RWPE2 (cell line): ENCODE measurements around the gene RNF20.
"Not testable (repeated sequence)": the region's sequence is repeated elsewhere in the genome, so short reads cannot be mapped to it uniquely, and the experiment has no call there.

Experiments used
- ATAC-seq: fragments of 200-7000 bp; cut with Tn5 transposase; 3 replicates; pipeline ENCODE4 v1.9.1; 2021; ENCODE audit warnings: low read depth
- DNase-seq: peaks from one replicate; pipeline ENCODE4 v3.0.0-alpha.2; 2020; ENCODE audit warnings: low spot score
- H3K27ac ChIP-seq: fragments of 450-650 bp; 2 replicates; pipeline ENCODE4 v1.5.1; 2017; ENCODE audit warnings: mild to moderate bottlenecking; ENCODE audit not compliant: poor library complexity, severe bottlenecking
- H3K27me3 ChIP-seq: fragments of 250-450 bp; sonication (Bioruptor Pico); 2 replicates; pipeline ENCODE4 v1.5.1; 2021; ENCODE audit warnings: mild to moderate bottlenecking, moderate library complexity; ENCODE audit not compliant: insufficient read depth, poor library complexity, severe bottlenecking
- H3K36me3 ChIP-seq: fragments of 250-450 bp; sonication (Bioruptor Pico); 2 replicates; pipeline ENCODE4 v1.5.1; 2020; ENCODE audit warnings: low read depth, mild to moderate bottlenecking, moderate library complexity
- H3K4me1 ChIP-seq: fragments of 250-450 bp; sonication (Bioruptor Pico); 2 replicates; pipeline ENCODE4 v1.5.1; 2021; ENCODE audit warnings: mild to moderate bottlenecking, moderate library complexity; ENCODE audit not compliant: insufficient read depth, poor library complexity, severe bottlenecking
- H3K4me3 ChIP-seq: fragments of 250-450 bp; sonication (Bioruptor Pico); 2 replicates; pipeline ENCODE4 v1.5.1; 2021; ENCODE audit warnings: mild to moderate bottlenecking, moderate library complexity; ENCODE audit not compliant: severe bottlenecking
- H3K9me3 ChIP-seq: fragments of 250-450 bp; sonication (Bioruptor Pico); 2 replicates; pipeline ENCODE4 v1.5.1; 2021; ENCODE audit warnings: mild to moderate bottlenecking, moderate library complexity; ENCODE audit not compliant: severe bottlenecking
- TF ChIP-seq, protein P1 (sequence below): fragments of 450-650 bp; IDR thresholded peaks from one replicate; pipeline ENCODE4 v1.5.1; 2017; ENCODE audit warnings: mild to moderate bottlenecking, moderate library complexity; ENCODE audit not compliant: poor library complexity, severe bottlenecking

The RNF20 gene

DNA sequence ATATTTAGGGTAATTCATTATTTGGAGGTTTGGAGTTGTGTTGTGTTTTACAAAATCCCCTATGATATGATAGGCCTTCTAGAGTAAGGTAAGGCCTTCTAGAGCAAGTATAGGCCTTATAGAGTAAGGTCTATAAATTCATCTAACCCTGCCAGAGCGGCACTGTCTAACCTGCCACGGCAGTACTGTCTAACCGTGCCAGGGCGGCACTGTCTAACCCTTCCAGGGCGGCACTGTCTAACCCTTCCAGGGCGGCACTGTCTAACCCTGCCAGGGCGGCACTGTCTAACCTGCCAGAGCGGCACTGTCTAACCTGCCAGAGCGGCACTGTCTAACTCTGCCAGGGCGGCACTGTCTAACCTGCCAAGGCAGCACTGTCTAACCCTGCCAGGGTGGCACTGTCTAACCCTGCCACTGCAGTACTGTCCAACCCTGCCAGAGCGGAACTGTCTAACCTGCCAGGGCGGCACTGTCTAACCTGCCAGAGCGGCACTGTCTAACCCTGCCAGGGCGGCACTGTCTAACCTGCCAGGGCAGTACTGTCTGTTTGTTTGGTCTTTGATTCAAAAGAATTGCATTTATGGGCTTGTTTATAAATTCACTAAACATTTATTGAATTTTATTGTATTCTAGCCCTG is 9.6 kb downstream of the RNF20 start:
- Histone ChIP-seq H3K27me3 (no peaks in the 10 kb centered on the region), H3K27ac (no peak overlapping the region), H3K36me3 (peaks cover 80% of the 10 kb centered on the region), H3K9me3 (no peaks in the 10 kb centered on the region), H3K4me3 (no peak overlapping the region), H3K4me1 (no peaks in the 10 kb centered on the region)
- no peak for DNase-seq
- ATAC-seq, result no peak
- TF ChIP-seq, protein P1, sequence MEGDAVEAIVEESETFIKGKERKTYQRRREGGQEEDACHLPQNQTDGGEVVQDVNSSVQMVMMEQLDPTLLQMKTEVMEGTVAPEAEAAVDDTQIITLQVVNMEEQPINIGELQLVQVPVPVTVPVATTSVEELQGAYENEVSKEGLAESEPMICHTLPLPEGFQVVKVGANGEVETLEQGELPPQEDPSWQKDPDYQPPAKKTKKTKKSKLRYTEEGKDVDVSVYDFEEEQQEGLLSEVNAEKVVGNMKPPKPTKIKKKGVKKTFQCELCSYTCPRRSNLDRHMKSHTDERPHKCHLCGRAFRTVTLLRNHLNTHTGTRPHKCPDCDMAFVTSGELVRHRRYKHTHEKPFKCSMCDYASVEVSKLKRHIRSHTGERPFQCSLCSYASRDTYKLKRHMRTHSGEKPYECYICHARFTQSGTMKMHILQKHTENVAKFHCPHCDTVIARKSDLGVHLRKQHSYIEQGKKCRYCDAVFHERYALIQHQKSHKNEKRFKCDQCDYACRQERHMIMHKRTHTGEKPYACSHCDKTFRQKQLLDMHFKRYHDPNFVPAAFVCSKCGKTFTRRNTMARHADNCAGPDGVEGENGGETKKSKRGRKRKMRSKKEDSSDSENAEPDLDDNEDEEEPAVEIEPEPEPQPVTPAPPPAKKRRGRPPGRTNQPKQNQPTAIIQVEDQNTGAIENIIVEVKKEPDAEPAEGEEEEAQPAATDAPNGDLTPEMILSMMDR, result no peak

DNA sequence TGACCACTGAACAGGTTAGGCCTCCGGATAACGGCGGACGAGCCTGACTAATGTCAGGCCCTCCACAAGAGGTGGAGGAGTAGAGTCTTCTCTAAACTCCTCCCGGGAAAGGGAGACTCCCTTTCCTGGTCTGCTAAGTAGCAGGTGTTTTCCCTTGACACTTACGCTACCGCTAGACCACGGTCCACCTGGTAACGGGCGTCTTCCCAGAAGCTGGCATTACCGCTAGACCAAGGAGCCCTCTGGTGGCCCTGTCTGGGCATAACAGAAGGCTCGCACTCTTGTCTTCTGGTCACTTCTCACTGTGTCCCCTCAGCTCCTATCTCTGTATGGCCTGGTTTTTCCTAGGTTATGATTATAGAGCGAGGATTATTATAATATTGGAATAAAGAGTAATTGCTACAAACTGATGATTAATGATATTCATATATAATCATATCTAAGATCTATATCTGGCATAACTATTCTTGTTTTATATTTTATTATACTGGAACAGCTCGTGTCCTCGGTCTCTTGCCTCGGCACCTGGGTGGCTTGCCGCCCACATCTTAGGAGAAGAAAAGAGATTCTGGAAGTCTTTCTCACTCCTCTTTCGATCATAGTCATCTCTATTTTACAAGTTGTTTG is 15.9 kb downstream of the RNF20 start:
- not testable (repeated sequence) for DNase-seq, H3K4me1 ChIP-seq, H3K9me3 ChIP-seq, ATAC-seq, H3K27ac ChIP-seq, H3K27me3 ChIP-seq, H3K4me3 ChIP-seq
- H3K36me3 ChIP-seq, result peaks cover 97% of the 10 kb centered on the region
- TF ChIP-seq, protein P1, result peak; percentile 50

DNA sequence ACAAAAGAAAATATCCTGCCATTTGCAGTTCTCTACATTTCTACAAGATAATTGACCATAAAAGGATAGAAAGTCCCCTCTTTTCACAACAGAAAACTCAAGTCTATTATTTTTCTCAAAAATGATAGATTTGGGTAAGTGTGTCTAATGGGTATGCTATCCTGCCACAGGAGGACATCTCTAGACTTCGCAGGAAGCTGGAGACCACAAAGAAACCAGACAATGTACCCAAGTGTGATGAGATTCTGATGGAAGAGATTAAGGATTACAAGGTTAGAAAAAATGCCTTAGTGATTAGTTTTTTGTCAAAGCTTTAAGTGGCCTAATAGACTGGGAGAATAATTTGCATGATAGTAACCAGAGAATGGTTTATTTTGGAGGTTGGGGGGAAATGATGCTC is 28.1 kb downstream of the RNF20 start:
- DNase-seq, result no peak
- TF ChIP-seq, protein P1, result no peak
- no peaks in the 10 kb centered on the region for H3K4me1 ChIP-seq
- H3K9me3 ChIP-seq, result no peaks in the 10 kb centered on the region
- no peak for ATAC-seq
- no peak overlapping the region for H3K4me3 ChIP-seq
- no peaks in the 10 kb centered on the region for H3K27me3 ChIP-seq
- H3K36me3 ChIP-seq, result peaks cover 75% of the 10 kb centered on the region
- H3K27ac ChIP-seq, result no peak overlapping the region

DNA sequence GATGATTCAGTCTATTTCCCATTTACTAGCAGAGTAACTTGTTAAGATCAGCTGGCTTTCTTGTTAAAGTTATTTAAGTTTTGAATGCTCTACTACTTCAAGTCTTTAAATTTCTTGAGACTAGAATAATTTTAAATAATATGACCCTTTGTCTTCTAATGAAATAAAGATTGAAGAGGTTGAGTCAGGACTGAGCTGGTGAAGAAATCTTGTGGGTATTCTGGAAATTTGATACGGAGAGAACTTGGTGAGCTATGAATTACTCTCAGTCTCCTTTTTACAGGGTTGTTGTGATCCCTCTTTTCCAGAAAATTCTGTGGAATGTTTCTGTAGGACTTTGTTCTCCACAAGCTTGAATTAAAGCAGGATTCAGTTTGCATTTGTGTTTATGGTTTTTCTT is 29.3 kb downstream of the RNF20 start:
- Histone ChIP-seq H3K4me3 (no peak overlapping the region), H3K4me1 (no peaks in the 10 kb centered on the region), H3K36me3 (peaks cover 62% of the 10 kb centered on the region), H3K9me3 (no peaks in the 10 kb centered on the region), H3K27me3 (no peaks in the 10 kb centered on the region), H3K27ac (no peak overlapping the region)
- DNase-seq, result no peak
- no peak for ATAC-seq
- TF ChIP-seq, protein P1, result no peak

DNA sequence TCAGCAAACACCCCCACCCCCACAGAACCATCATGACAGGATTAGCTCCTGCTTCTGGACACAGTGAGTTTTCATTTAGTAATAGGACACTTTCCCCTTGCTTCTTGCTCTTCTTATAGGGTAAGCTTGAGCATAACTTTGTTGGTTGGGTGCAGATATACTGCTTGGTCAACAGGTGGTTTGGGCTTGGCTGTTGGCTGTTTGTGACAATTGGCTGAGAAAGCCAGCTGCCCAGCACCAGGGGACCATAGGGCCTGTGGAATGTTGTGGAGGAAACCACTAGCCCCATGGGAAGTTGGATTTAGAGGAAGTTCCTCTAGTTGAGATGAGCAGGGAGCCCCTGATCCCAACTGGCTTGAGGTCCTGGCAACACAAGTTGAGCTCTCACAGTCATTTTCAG is 30.6 kb downstream of the RNF20 start:
- Histone ChIP-seq H3K9me3 (no peaks in the 10 kb centered on the region), H3K4me3 (no peak overlapping the region), H3K27me3 (no peaks in the 10 kb centered on the region), H3K36me3 (peaks cover 53% of the 10 kb centered on the region), H3K27ac (no peak overlapping the region), H3K4me1 (no peaks in the 10 kb centered on the region)
- TF ChIP-seq, protein P1, result no peak
- ATAC-seq, result no peak
- DNase-seq, result no peak
